ENCODE measurements around the gene ISL2.

GRCh38 chr15:76332796-76333195, 3.8 kb upstream of the ISL2 start:
- no peak for TF ChIP-seq CTCF (conservative IDR thresholded peaks at IDR 0.05 in 1 of 2, IDR thresholded peaks at IDR 0.05 in 1 of 2; ENCODE audit: extremely low read depth in 1 of 2, insufficient read depth in 1 of 2, low read depth in 1 of 2, low read length in 2 of 2)
- no peak for TF ChIP-seq EZH2 (IDR thresholded peaks at IDR 0.05; ENCODE audit: borderline replicate concordance, low read length)

Measured in mammary epithelial cell (primary cell).